ENCODE results near the gene LRIT1. TPM values are rescaled to one million over a fixed set of nuclear protein-coding genes. Genes with fewer than 3 reads are reported as not detected.

LRIT1 gene
- total and polyA plus RNA-seq, 2 donors (not counting 3 experiments of a cell fraction or from before 2014, with no cell fraction given): not detected

- H3K9me1 ChIP-seq (replicated peaks; ENCODE audit: control insufficient read depth, extremely low read depth, insufficient read depth, low read length): no peaks in the 10 kb centered on the region
- peaks cover 0 to 1% of the 10 kb centered on the region in 2 experiments for H3K27me3 ChIP-seq (ENCODE audit: control insufficient read depth in 2 of 2, insufficient read depth in 2 of 2, low read length in 2 of 2)
- H3K27ac ChIP-seq (ENCODE audit: insufficient read depth, low read depth, low read length): no peak overlapping the region
- ChIA-PET CTCF (interaction anchor here (1.0 to 2.2 kb wide), 5 partner anchors 10 to 282 kb away, joined by 3 to 11 read pairs (median 6); no protein-coding TSS in a partner anchor), POLR2A (no interaction called here)
- intact Hi-C loops (cut with micrococcal nuclease) (no loop called here), dilution Hi-C loops (cut with MboI; ENCODE audit: extremely low pct_ligation_motif_present, low sequenced_read_pairs) (no loop called here)
- FAIRE-seq (no peak), DNase-seq (ENCODE audit: low read depth, low spot score) (no peak)
- no peak overlapping the region for H3K9ac ChIP-seq (replicated peaks; ENCODE audit: extremely low read depth, insufficient read depth, low read length)
- H3K4me1 ChIP-seq (ENCODE audit: control insufficient read depth, extremely low read depth, insufficient read depth, low read length): no peaks in the 10 kb centered on the region
- TF ChIP-seq CTCF (IDR thresholded peaks at IDR 0.05; ENCODE audit: extremely low read depth in 1 of 2, insufficient read depth in 1 of 2, low read depth in 1 of 2, low read length in 2 of 2) (no peak), MYC (IDR thresholded peaks at IDR 0.05; ENCODE audit: low read depth, low read length) (no peak), FOS (IDR thresholded peaks at IDR 0.05; ENCODE audit: borderline replicate concordance, insufficient read depth, low read length) (no peak), GATA2 (IDR thresholded peaks at IDR 0.05; ENCODE audit: insufficient read depth, insufficient read length, low read depth, low read length) (no peak), POLR2A (IDR thresholded peaks at IDR 0.05; ENCODE audit: low read depth, low read length) (no peak)
- no TSS peak for BruUV-seq (replicated peaks)
- H2AFZ ChIP-seq (ENCODE audit: low read depth, low read length): no peak overlapping the region
- no peaks in the 10 kb centered on the region for H3K79me2 ChIP-seq (ENCODE audit: control insufficient read depth, insufficient read depth, low read length)
- H3K9me3 ChIP-seq (replicated peaks; ENCODE audit: control insufficient read depth, insufficient read depth, low read length): no peaks in the 10 kb centered on the region
- no peaks in the 10 kb centered on the region for H3K36me3 ChIP-seq (ENCODE audit: control insufficient read depth in 2 of 2, extremely low read depth in 1 of 2, insufficient read depth in 2 of 2, low read length in 2 of 2)
- no peak overlapping the region for H3K4me2 ChIP-seq (ENCODE audit: insufficient read depth, low read length)
- no peak overlapping the region for H3K4me3 ChIP-seq (replicated peaks in 1 of 3; ENCODE audit: insufficient read depth in 1 of 3, low read depth in 1 of 3, low read length in 3 of 3)
- H4K20me1 ChIP-seq (replicated peaks; ENCODE audit: control insufficient read depth, extremely low read depth, insufficient read depth, low read length): no peaks in the 10 kb centered on the region
Observed at GRCh38 chr10:84254552-84255478, 13.5 kb upstream of the LRIT1 start.
